HEK293 (cell line): ENCODE results near the gene HDAC8.
A peak's percentile ranks its signal among the peaks of the same experiment; 100 is the strongest.
"Not testable (repeated sequence)": the region's sequence is repeated elsewhere in the genome, so short reads cannot be mapped to it uniquely, and the experiment has no call there.

ENCODE experiments used
- CTCF ChIA-PET: fragments of 350-600 bp; formaldehyde crosslinking; extraction: SDS; loops from one replicate; lab custom pipeline; 2021; ENCODE audit warnings: antibody characterized with exemption; lab: Yijun Ruan, JAX
- POLR2A ChIA-PET: fragments of 300-600 bp; formaldehyde crosslinking; extraction: SDS; loops from one replicate; lab custom pipeline; 2020; ENCODE audit warnings: antibody characterized with exemption, inconsistent platforms; lab: Yijun Ruan, JAX
- H3K27ac ChIP-seq: fragments of 200-500 bp; sonication (Bioruptor generic); 2 replicates; pipeline ENCODE4 v1.5.1; 2014; ENCODE audit warnings: low read depth, low read length, control low read depth, inconsistent platforms; ENCODE audit errors: extremely low read depth
- H3K36me3 ChIP-seq, 2 experiments: fragments of 200-500 bp in 1 of 2; sonication (Bioruptor generic) in 1 of 2; 1 replicate in 1 of 2; 2 replicates in 1 of 2; pipeline ENCODE4 v1.5.1; 2014 to 2017; ENCODE audit warnings: inconsistent platforms in 2 of 2, low read length in 2 of 2; ENCODE audit not compliant: control insufficient read depth in 2 of 2, insufficient read depth in 1 of 2
- H3K4me1 ChIP-seq: fragments of 200-500 bp; sonication (Bioruptor generic); 2 replicates; pipeline ENCODE4 v1.5.1; 2014; ENCODE audit warnings: mild to moderate bottlenecking, low read length, inconsistent platforms; ENCODE audit not compliant: control insufficient read depth, insufficient read depth
- H3K4me3 ChIP-seq: 2 replicates; pipeline ENCODE4 v1.5.1; 2011; ENCODE audit warnings: low read depth, mild to moderate bottlenecking, control low read depth, low read length, moderate library complexity
- H3K9me3 ChIP-seq: fragments of 200-500 bp; sonication (Bioruptor generic); 2 replicates; pipeline ENCODE4 v1.5.1; 2014; ENCODE audit warnings: low read depth, low read length, inconsistent platforms; ENCODE audit not compliant: control insufficient read depth, insufficient read depth
- GLI2 ChIP-seq: fragments of 450-650 bp; formaldehyde crosslinking; IDR thresholded peaks from 2 replicates; pipeline ENCODE4; 2017; ENCODE audit warnings: missing biosample characterization, missing genetic modification characterization, low read depth, borderline replicate concordance
- IKZF3 ChIP-seq: fragments of 450-650 bp; IDR thresholded peaks from 2 replicates; pipeline ENCODE4 v1.5.0; 2018; ENCODE audit warnings: missing biosample characterization, mild to moderate bottlenecking, missing genetic modification characterization, moderate library complexity
- INSM2 ChIP-seq: fragments of 450-650 bp; formaldehyde crosslinking; IDR thresholded peaks from 2 replicates; pipeline ENCODE4 v1.5.1; 2016; ENCODE audit warnings: missing biosample characterization, missing genetic modification characterization
- KLF8 ChIP-seq: fragments of 450-650 bp; formaldehyde crosslinking; IDR thresholded peaks from 2 replicates; pipeline ENCODE4 v1.5.1; 2016; ENCODE audit warnings: missing biosample characterization, missing genetic modification characterization
- MYNN ChIP-seq: fragments of 450-650 bp; formaldehyde crosslinking; IDR thresholded peaks from 2 replicates; pipeline ENCODE4 v1.5.1; 2016; ENCODE audit warnings: missing biosample characterization, missing genetic modification characterization, borderline replicate concordance
- PRDM2 ChIP-seq: fragments of 450-650 bp; formaldehyde crosslinking; IDR thresholded peaks from 2 replicates; pipeline ENCODE4 v1.5.1; 2016; ENCODE audit warnings: missing biosample characterization, missing genetic modification characterization, borderline replicate concordance
- SP3 ChIP-seq: fragments of 450-650 bp; formaldehyde crosslinking; IDR thresholded peaks from 2 replicates; pipeline ENCODE4 v1.5.1; 2016; ENCODE audit warnings: missing biosample characterization, missing genetic modification characterization
- ZBTB7A ChIP-seq: fragments of 450-650 bp; formaldehyde crosslinking; IDR thresholded peaks from 2 replicates; pipeline ENCODE4 v1.5.1; 2016; ENCODE audit warnings: low read depth, missing biosample characterization, missing genetic modification characterization
- ZBTB8A ChIP-seq: fragments of 450-650 bp; formaldehyde crosslinking; IDR thresholded peaks from 2 replicates; pipeline ENCODE4 v1.5.1; 2016; ENCODE audit warnings: missing biosample characterization, missing genetic modification characterization
- ZIC2 ChIP-seq: fragments of 450-650 bp; formaldehyde crosslinking; IDR thresholded peaks from 2 replicates; pipeline ENCODE4 v1.5.1; 2016; ENCODE audit warnings: missing biosample characterization, missing genetic modification characterization
- ZNF10 ChIP-seq: fragments of 450-650 bp; formaldehyde crosslinking; IDR thresholded peaks from 2 replicates; pipeline ENCODE4 v1.5.1; 2017; ENCODE audit warnings: missing biosample characterization, missing genetic modification characterization
- ZNF140 ChIP-seq: fragments of 450-650 bp; formaldehyde crosslinking; IDR thresholded peaks from 2 replicates; pipeline ENCODE4 v1.5.1; 2016; ENCODE audit warnings: missing biosample characterization, missing genetic modification characterization
- ZNF16 ChIP-seq: fragments of 450-650 bp; formaldehyde crosslinking; IDR thresholded peaks from 2 replicates; pipeline ENCODE4 v1.5.1; 2016; ENCODE audit warnings: low read depth, missing biosample characterization, missing genetic modification characterization
- ZNF302 ChIP-seq: fragments of 450-650 bp; formaldehyde crosslinking; IDR thresholded peaks from 2 replicates; pipeline ENCODE4 v1.5.1; 2016; ENCODE audit warnings: missing biosample characterization, missing genetic modification characterization, low read depth
- ZNF366 ChIP-seq: fragments of 450-650 bp; formaldehyde crosslinking; conservative IDR thresholded peaks from 2 replicates; pipeline ENCODE4 v1.5.1; 2016; ENCODE audit warnings: missing biosample characterization, missing genetic modification characterization
- ZNF513 ChIP-seq: fragments of 450-650 bp; IDR thresholded peaks from 2 replicates; pipeline ENCODE4 v1.5.1; 2018; ENCODE audit warnings: missing biosample characterization, missing genetic modification characterization
- ZNF529 ChIP-seq: fragments of 450-650 bp; formaldehyde crosslinking; IDR thresholded peaks from 2 replicates; pipeline ENCODE4 v1.5.1; 2017; ENCODE audit warnings: missing genetic modification characterization, missing biosample characterization; ENCODE audit not compliant: insufficient replicate concordance
- ZNF544 ChIP-seq: fragments of 450-650 bp; formaldehyde crosslinking; IDR thresholded peaks from 2 replicates; pipeline ENCODE4 v1.5.0; 2017; ENCODE audit warnings: missing biosample characterization, missing genetic modification characterization
- ZNF549 ChIP-seq: fragments of 450-650 bp; IDR thresholded peaks from 2 replicates; pipeline ENCODE4 v1.5.1; 2018; ENCODE audit warnings: missing biosample characterization, missing genetic modification characterization, mild to moderate bottlenecking, inconsistent platforms, moderate library complexity
- ZNF558 ChIP-seq: fragments of 450-650 bp; formaldehyde crosslinking; IDR thresholded peaks from 2 replicates; pipeline ENCODE4 v1.5.1; 2016; ENCODE audit warnings: missing biosample characterization, missing genetic modification characterization
- ZNF626 ChIP-seq: fragments of 450-650 bp; sonication (Bioruptor Pico); formaldehyde crosslinking; IDR thresholded peaks from 2 replicates; pipeline ENCODE4 v1.5.1; 2018; ENCODE audit warnings: missing biosample characterization, missing genetic modification characterization, inconsistent platforms
- ZNF654 ChIP-seq: fragments of 450-650 bp; formaldehyde crosslinking; IDR thresholded peaks from 2 replicates; pipeline ENCODE4 v1.5.1; 2016; ENCODE audit warnings: low read depth, missing biosample characterization, missing genetic modification characterization
- ZSCAN23 ChIP-seq: fragments of 450-650 bp; formaldehyde crosslinking; IDR thresholded peaks from 2 replicates; pipeline ENCODE4 v1.5.1; 2016; ENCODE audit warnings: missing biosample characterization, missing genetic modification characterization
- ZSCAN5A ChIP-seq: fragments of 450-650 bp; formaldehyde crosslinking; IDR thresholded peaks from 2 replicates; pipeline ENCODE4 v1.5.1; 2016; ENCODE audit warnings: missing biosample characterization, missing genetic modification characterization

The HDAC8 gene

GRCh38 chrX:72554448-72555140 is 18.0 kb downstream of the HDAC8 start (continued):
- TF ChIP-seq IKZF3 (tag by site-specific recombination) (0 out of 2 replicates have a peak, but pooled peaks have one; percentile 44), ZNF302 (tag by site-specific recombination) (no peak), ZIC2 (tag by site-specific recombination) (no peak), ZNF626 (tag by site-specific recombination) (no peak), ZNF544 (tag by site-specific recombination) (no peak), ZNF529 (tag by site-specific recombination) (no peak), GLI2 (tag by site-specific recombination) (no peak), ZNF549 (no peak), KLF8 (tag by site-specific recombination) (peak; percentile 31; the same call in 1 of the 2 replicates), ZNF366 (no peak), ZBTB7A (tag by site-specific recombination) (no peak), ZSCAN5A (peak; percentile 11; the same call in 1 of the 2 replicates), ZNF558 (tag by site-specific recombination) (no peak), INSM2 (tag by site-specific recombination) (no peak), PRDM2 (no peak), ZNF10 (tag by site-specific recombination) (no peak), SP3 (tag by site-specific recombination) (peak; percentile 46; the same call in 1 of the 2 replicates), ZNF654 (no peak), ZBTB8A (tag by site-specific recombination) (peak; percentile 50; the same call in 1 of the 2 replicates), MYNN (tag by site-specific recombination) (no peak), ZNF140 (tag by site-specific recombination) (no peak), ZNF16 (tag by site-specific recombination) (0 out of 2 replicates have a peak, but pooled peaks have one; percentile 12), ZNF513 (tag by site-specific recombination) (no peak), ZSCAN23 (no peak)

- CTCF ChIA-PET, result interaction anchor here (0.6 to 0.7 kb wide), 2 partner anchors 127 to 553 kb away, joined by 3 read pairs; no protein-coding TSS in a partner anchor
- H3K4me1 ChIP-seq, H3K36me3 ChIP-seq, H3K9me3 ChIP-seq, POLR2A ChIA-PET, H3K27ac ChIP-seq, H3K4me3 ChIP-seq: not testable (repeated sequence)
Measured at GRCh38 chrX:72552443-72552842, 20.2 kb downstream of the HDAC8 start.
